ENCODE data around the gene C16orf89.
"Not testable (repeated sequence)": the region's sequence is repeated elsewhere in the genome, so short reads cannot be mapped to it uniquely, and the experiment has no call there.

Gene C16orf89

GRCh38 chr16:5084099-5084731 lies 18.5 kb upstream of the C16orf89 start:
- not testable (repeated sequence) for H2BK12ac ChIP-seq (ENCODE audit: low read length in 2 of 2); H2BK5ac ChIP-seq (ENCODE audit: low read depth, low read length, poor library complexity, severe bottlenecking); H4K91ac ChIP-seq (ENCODE audit: low read length); H3K9me3 ChIP-seq (ENCODE audit: control insufficient read depth, low read length); H3K27me3 ChIP-seq (ENCODE audit: control insufficient read depth in 1 of 2, insufficient read depth in 1 of 2, low read length in 2 of 2); H3K4me1 ChIP-seq (ENCODE audit: control insufficient read depth, insufficient read depth, low read depth, low read length); H3K14ac ChIP-seq (ENCODE audit: low read length in 2 of 2); H3K23ac ChIP-seq (ENCODE audit: low read length in 2 of 2); H2AFZ ChIP-seq (ENCODE audit: low read depth, low read length); H2AK5ac ChIP-seq (ENCODE audit: low read length, severe bottlenecking); H4K8ac ChIP-seq (ENCODE audit: low read length); H2BK120ac ChIP-seq (ENCODE audit: low read depth, low read length); H3K9ac ChIP-seq (ENCODE audit: low read length); H3K4ac ChIP-seq (ENCODE audit: low read depth in 1 of 2, low read length in 2 of 2); H3K4me2 ChIP-seq (ENCODE audit: low read length, poor library complexity, severe bottlenecking); H3K4me3 ChIP-seq (ENCODE audit: insufficient read depth in 1 of 2, low read depth in 1 of 2, low read length in 2 of 2); DNase-seq; H3K27ac ChIP-seq (ENCODE audit: low read length, poor library complexity, severe bottlenecking); H3K79me1 ChIP-seq (replicated peaks; ENCODE audit: low read length, poor library complexity, severe bottlenecking); H3K18ac ChIP-seq (ENCODE audit: low read depth in 1 of 2, low read length in 2 of 2); H2BK15ac ChIP-seq (ENCODE audit: low read depth, poor library complexity, severe bottlenecking)
- peaks cover 34 to 60% of the 10 kb centered on the region in 2 experiments for H3K36me3 ChIP-seq (ENCODE audit: control insufficient read depth in 1 of 2, insufficient read depth in 2 of 2, low read depth in 1 of 2, low read length in 2 of 2)
- WGBS = 87% methylated on average over 9 of the region's 11 CpGs

DNA sequence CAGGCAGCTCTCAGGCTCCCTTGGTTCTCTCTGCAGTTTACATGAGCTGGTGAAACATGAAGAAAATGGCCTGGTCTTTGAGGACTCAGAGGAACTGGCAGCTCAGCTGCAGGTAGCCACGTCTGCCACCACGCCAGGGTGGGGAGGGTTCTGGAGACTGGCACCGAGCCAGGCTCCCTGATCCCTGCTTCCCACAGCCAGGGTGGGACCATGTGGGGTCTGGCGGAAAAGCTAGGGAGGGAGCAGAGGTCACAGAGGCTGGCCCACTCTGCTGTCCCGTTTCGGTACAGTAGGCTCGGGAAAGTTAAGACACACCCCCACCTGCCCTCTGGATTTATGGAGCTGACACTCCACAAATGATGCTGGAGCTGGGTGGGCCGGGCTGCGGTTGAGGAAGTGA lies 17.9 kb upstream of the C16orf89 start:
- DNase-seq; H3K9me3 ChIP-seq (ENCODE audit: control insufficient read depth, low read length); H2BK120ac ChIP-seq (ENCODE audit: low read depth, low read length); H3K27ac ChIP-seq (ENCODE audit: low read length, poor library complexity, severe bottlenecking); H3K18ac ChIP-seq (ENCODE audit: low read depth in 1 of 2, low read length in 2 of 2); H3K27me3 ChIP-seq (ENCODE audit: control insufficient read depth in 1 of 2, insufficient read depth in 1 of 2, low read length in 2 of 2); H3K9ac ChIP-seq (ENCODE audit: low read length); H3K79me1 ChIP-seq (replicated peaks; ENCODE audit: low read length, poor library complexity, severe bottlenecking); H3K4me1 ChIP-seq (ENCODE audit: control insufficient read depth, insufficient read depth, low read depth, low read length); H3K4ac ChIP-seq (ENCODE audit: low read depth in 1 of 2, low read length in 2 of 2); H2AK5ac ChIP-seq (ENCODE audit: low read length, severe bottlenecking); H2AFZ ChIP-seq (ENCODE audit: low read depth, low read length); H3K14ac ChIP-seq (ENCODE audit: low read length in 2 of 2); H2BK5ac ChIP-seq (ENCODE audit: low read depth, low read length, poor library complexity, severe bottlenecking); H2BK15ac ChIP-seq (ENCODE audit: low read depth, poor library complexity, severe bottlenecking); H4K8ac ChIP-seq (ENCODE audit: low read length); H3K4me2 ChIP-seq (ENCODE audit: low read length, poor library complexity, severe bottlenecking); H3K4me3 ChIP-seq (ENCODE audit: insufficient read depth in 1 of 2, low read depth in 1 of 2, low read length in 2 of 2); H2BK12ac ChIP-seq (ENCODE audit: low read length in 2 of 2); H3K23ac ChIP-seq (ENCODE audit: low read length in 2 of 2); H4K91ac ChIP-seq (ENCODE audit: low read length): not testable (repeated sequence)
- H3K36me3 ChIP-seq (ENCODE audit: control insufficient read depth in 1 of 2, insufficient read depth in 2 of 2, low read depth in 1 of 2, low read length in 2 of 2) = peaks cover 34 to 60% of the 10 kb centered on the region in 2 experiments
- 97% methylated on average over 9 of the region's 9 CpGs for WGBS

GRCh38 chr16:5080996-5081395 lies 15.2 kb upstream of the C16orf89 start:
- H3K23ac ChIP-seq (ENCODE audit: low read length in 2 of 2); H3K4me2 ChIP-seq (ENCODE audit: low read length, poor library complexity, severe bottlenecking); H2AFZ ChIP-seq (ENCODE audit: low read depth, low read length); H3K4me1 ChIP-seq (ENCODE audit: control insufficient read depth, insufficient read depth, low read depth, low read length); H4K8ac ChIP-seq (ENCODE audit: low read length); H3K4me3 ChIP-seq (ENCODE audit: insufficient read depth in 1 of 2, low read depth in 1 of 2, low read length in 2 of 2); H2BK12ac ChIP-seq (ENCODE audit: low read length in 2 of 2); H2BK15ac ChIP-seq (ENCODE audit: low read depth, poor library complexity, severe bottlenecking); H2BK5ac ChIP-seq (ENCODE audit: low read depth, low read length, poor library complexity, severe bottlenecking); H3K27ac ChIP-seq (ENCODE audit: low read length, poor library complexity, severe bottlenecking); H3K14ac ChIP-seq (ENCODE audit: low read length in 2 of 2); H3K18ac ChIP-seq (ENCODE audit: low read depth in 1 of 2, low read length in 2 of 2); H3K4ac ChIP-seq (ENCODE audit: low read depth in 1 of 2, low read length in 2 of 2); H3K27me3 ChIP-seq (ENCODE audit: control insufficient read depth in 1 of 2, insufficient read depth in 1 of 2, low read length in 2 of 2); H3K9me3 ChIP-seq (ENCODE audit: control insufficient read depth, low read length); H3K9ac ChIP-seq (ENCODE audit: low read length); H3K79me1 ChIP-seq (replicated peaks; ENCODE audit: low read length, poor library complexity, severe bottlenecking); DNase-seq; H2AK5ac ChIP-seq (ENCODE audit: low read length, severe bottlenecking); H2BK120ac ChIP-seq (ENCODE audit: low read depth, low read length); H4K91ac ChIP-seq (ENCODE audit: low read length): not testable (repeated sequence)
- H3K36me3 ChIP-seq (ENCODE audit: control insufficient read depth in 1 of 2, insufficient read depth in 2 of 2, low read depth in 1 of 2, low read length in 2 of 2) = peaks cover 41 to 73% of the 10 kb centered on the region in 2 experiments
- WGBS = 100% methylated on average over 4 of the region's 9 CpGs

GRCh38 chr16:5080461-5080860 lies 14.7 kb upstream of the C16orf89 start:
- not testable (repeated sequence) for H3K27ac ChIP-seq (ENCODE audit: low read length, poor library complexity, severe bottlenecking); H3K27me3 ChIP-seq (ENCODE audit: control insufficient read depth in 1 of 2, insufficient read depth in 1 of 2, low read length in 2 of 2); H3K9me3 ChIP-seq (ENCODE audit: control insufficient read depth, low read length); H3K4me3 ChIP-seq (ENCODE audit: insufficient read depth in 1 of 2, low read depth in 1 of 2, low read length in 2 of 2); H3K4me2 ChIP-seq (ENCODE audit: low read length, poor library complexity, severe bottlenecking); H3K18ac ChIP-seq (ENCODE audit: low read depth in 1 of 2, low read length in 2 of 2); H2AFZ ChIP-seq (ENCODE audit: low read depth, low read length); H2AK5ac ChIP-seq (ENCODE audit: low read length, severe bottlenecking); H3K14ac ChIP-seq (ENCODE audit: low read length in 2 of 2); DNase-seq; H2BK12ac ChIP-seq (ENCODE audit: low read length in 2 of 2); H2BK5ac ChIP-seq (ENCODE audit: low read depth, low read length, poor library complexity, severe bottlenecking); H3K4me1 ChIP-seq (ENCODE audit: control insufficient read depth, insufficient read depth, low read depth, low read length); H4K91ac ChIP-seq (ENCODE audit: low read length); H3K23ac ChIP-seq (ENCODE audit: low read length in 2 of 2); H4K8ac ChIP-seq (ENCODE audit: low read length); H3K4ac ChIP-seq (ENCODE audit: low read depth in 1 of 2, low read length in 2 of 2); H2BK15ac ChIP-seq (ENCODE audit: low read depth, poor library complexity, severe bottlenecking); H3K9ac ChIP-seq (ENCODE audit: low read length); H2BK120ac ChIP-seq (ENCODE audit: low read depth, low read length)
- Histone ChIP-seq H3K79me1 (replicated peaks; ENCODE audit: low read length, poor library complexity, severe bottlenecking) (peaks cover 14% of the 10 kb centered on the region), H3K36me3 (ENCODE audit: control insufficient read depth in 1 of 2, insufficient read depth in 2 of 2, low read depth in 1 of 2, low read length in 2 of 2) (peaks cover 44 to 74% of the 10 kb centered on the region in 2 experiments)
- 99% methylated on average over 11 of the region's 12 CpGs for WGBS

Data from mesenchymal stem cell (in vitro differentiated cells and primary cell).